ENCODE measurements around the gene RGS6.

DNA sequence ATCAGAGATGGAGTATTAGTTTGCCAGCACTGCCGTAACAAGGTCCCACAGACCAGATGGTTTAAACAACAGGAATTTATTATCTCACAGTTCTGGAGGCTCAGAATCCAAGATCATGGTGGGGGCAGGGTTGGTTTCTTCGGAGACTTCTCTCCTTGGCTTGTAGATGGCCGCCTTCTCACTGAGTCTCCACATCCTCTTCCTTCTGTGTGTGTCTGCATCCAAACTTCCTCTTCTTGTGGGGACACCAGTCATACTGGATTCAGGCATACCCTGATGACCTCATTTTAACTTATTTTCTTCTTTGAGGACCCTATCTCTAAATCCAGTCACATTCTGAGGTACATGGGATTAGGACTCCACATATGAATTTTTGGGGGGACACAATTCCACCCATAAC, 455.5 kb downstream of the RGS6 start:
- TF ChIP-seq, protein P1, sequence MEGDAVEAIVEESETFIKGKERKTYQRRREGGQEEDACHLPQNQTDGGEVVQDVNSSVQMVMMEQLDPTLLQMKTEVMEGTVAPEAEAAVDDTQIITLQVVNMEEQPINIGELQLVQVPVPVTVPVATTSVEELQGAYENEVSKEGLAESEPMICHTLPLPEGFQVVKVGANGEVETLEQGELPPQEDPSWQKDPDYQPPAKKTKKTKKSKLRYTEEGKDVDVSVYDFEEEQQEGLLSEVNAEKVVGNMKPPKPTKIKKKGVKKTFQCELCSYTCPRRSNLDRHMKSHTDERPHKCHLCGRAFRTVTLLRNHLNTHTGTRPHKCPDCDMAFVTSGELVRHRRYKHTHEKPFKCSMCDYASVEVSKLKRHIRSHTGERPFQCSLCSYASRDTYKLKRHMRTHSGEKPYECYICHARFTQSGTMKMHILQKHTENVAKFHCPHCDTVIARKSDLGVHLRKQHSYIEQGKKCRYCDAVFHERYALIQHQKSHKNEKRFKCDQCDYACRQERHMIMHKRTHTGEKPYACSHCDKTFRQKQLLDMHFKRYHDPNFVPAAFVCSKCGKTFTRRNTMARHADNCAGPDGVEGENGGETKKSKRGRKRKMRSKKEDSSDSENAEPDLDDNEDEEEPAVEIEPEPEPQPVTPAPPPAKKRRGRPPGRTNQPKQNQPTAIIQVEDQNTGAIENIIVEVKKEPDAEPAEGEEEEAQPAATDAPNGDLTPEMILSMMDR (IDR thresholded peaks at IDR 0.05; ENCODE audit: low read length), result no peak
- no peak for TF ChIP-seq EZH2 (IDR thresholded peaks at IDR 0.05; ENCODE audit: borderline replicate concordance, low read length)

Measured in OCI-LY1 (cell line).